ENCODE results near the gene SFMBT1. TPM values are rescaled to one million over a fixed set of nuclear protein-coding genes. Genes with fewer than 3 reads are reported as not detected.
A peak's percentile ranks its signal among the peaks of the same experiment; 100 is the strongest.

SFMBT1 gene
- total RNA-seq, 1 experiment from 2014 or later, result 11.8 TPM

DNA sequence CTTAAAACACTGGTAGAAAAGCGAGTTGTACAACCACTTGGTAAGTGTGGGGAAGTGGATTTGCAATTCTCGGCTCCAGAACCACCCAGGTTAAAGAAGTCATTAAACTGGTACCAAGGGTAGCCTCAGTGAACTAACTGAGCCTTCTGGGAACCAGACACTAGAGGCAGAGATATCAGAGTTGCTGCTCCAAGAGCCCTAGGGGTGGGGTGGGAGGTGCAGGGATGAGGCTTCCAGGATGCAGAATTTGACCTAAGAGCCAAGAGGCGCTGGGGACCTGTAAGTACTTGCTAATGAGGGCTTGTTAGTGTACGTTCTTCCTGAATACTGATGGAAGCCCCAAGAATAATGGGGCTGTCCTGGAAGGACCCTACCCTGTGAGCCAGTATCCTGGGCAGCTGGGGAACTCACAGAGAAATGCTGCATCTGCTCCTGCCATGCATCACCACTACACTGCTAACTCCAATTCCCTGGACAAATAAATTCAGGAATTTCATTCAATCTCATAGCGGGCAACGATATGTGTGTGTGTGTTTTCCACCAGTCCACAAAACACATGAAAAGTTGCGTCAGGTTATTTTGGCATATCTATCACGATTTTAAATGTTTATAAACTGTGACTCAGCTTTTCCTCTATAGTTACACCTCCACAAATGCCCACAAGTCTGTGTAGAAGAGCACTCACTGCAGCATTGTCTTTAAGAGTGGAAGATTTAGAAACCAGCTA lies 172.3 kb downstream of the SFMBT1 start:
- no TSS peak for BruUV-seq (replicated peaks)
- Mint-ChIP-seq H3K4me3 (ENCODE audit: unreplicated experiment) (no peak overlapping the region), H3K27ac (ENCODE audit: low read depth, unreplicated experiment) (no peak overlapping the region), H3K36me3 (ENCODE audit: insufficient read depth, unreplicated experiment) (no peaks in the 10 kb centered on the region), H3K4me1 (ENCODE audit: insufficient read depth, unreplicated experiment) (peaks cover 7% of the 10 kb centered on the region), H3K9me3 (ENCODE audit: unreplicated experiment) (no peaks in the 10 kb centered on the region), H3K27me3 (ENCODE audit: insufficient read depth, unreplicated experiment) (no peaks in the 10 kb centered on the region)
- DNase-seq (ENCODE audit: unreplicated experiment), result peak; percentile 49
- POLR2A ChIA-PET, result no interaction called here
- TF ChIP-seq, protein P1, sequence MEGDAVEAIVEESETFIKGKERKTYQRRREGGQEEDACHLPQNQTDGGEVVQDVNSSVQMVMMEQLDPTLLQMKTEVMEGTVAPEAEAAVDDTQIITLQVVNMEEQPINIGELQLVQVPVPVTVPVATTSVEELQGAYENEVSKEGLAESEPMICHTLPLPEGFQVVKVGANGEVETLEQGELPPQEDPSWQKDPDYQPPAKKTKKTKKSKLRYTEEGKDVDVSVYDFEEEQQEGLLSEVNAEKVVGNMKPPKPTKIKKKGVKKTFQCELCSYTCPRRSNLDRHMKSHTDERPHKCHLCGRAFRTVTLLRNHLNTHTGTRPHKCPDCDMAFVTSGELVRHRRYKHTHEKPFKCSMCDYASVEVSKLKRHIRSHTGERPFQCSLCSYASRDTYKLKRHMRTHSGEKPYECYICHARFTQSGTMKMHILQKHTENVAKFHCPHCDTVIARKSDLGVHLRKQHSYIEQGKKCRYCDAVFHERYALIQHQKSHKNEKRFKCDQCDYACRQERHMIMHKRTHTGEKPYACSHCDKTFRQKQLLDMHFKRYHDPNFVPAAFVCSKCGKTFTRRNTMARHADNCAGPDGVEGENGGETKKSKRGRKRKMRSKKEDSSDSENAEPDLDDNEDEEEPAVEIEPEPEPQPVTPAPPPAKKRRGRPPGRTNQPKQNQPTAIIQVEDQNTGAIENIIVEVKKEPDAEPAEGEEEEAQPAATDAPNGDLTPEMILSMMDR (IDR thresholded peaks at IDR 0.05; ENCODE audit: unreplicated experiment), result no peak
- CTCF ChIA-PET, result interaction anchor here (0.6 to 0.8 kb wide), 2 partner anchors 413 to 1033 kb away, joined by 3 to 6 read pairs; no protein-coding TSS in a partner anchor
- intact Hi-C loops (cut with micrococcal nuclease), result no loop called here

DNA sequence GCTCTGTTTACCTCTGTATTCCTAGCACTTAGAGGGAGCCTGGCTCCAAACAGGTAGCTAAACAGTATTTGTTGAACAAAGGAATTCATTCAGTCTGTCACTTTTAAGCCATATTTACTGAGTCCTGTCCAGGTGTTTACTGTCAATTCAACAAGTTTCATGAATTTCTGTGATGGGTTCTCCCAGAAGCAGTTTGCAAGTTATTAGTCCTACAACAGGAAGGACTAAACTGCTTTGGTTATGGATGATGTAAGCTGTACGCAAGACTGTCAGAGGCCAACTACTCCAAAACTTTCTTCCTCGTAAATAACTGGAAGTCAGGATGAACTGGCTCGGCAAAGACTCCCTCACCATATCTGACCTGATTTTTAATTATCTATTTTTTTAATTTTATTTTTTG lies 173.6 kb downstream of the SFMBT1 start:
- peaks cover 7% of the 10 kb centered on the region for H3K4me1 Mint-ChIP-seq (ENCODE audit: insufficient read depth, unreplicated experiment)
- intact Hi-C loops (cut with micrococcal nuclease), result no loop called here
- DNase-seq (ENCODE audit: unreplicated experiment), result no peak
- H3K27me3 Mint-ChIP-seq (ENCODE audit: insufficient read depth, unreplicated experiment), result no peaks in the 10 kb centered on the region
- BruUV-seq (replicated peaks), result no TSS peak
- ChIA-PET POLR2A (no interaction called here), CTCF (interaction anchor here (0.7 to 1.1 kb wide), 3 partner anchors 40 to 292 kb away, joined by 3 to 4 read pairs (median 3); no protein-coding TSS in a partner anchor)
- no peaks in the 10 kb centered on the region for H3K9me3 Mint-ChIP-seq (ENCODE audit: unreplicated experiment)
- H3K4me3 Mint-ChIP-seq (ENCODE audit: unreplicated experiment), result no peak overlapping the region
- no peaks in the 10 kb centered on the region for H3K36me3 Mint-ChIP-seq (ENCODE audit: insufficient read depth, unreplicated experiment)
- H3K27ac Mint-ChIP-seq (ENCODE audit: low read depth, unreplicated experiment), result no peak overlapping the region
- TF ChIP-seq, protein P1 (IDR thresholded peaks at IDR 0.05; ENCODE audit: unreplicated experiment), result no peak

DNA sequence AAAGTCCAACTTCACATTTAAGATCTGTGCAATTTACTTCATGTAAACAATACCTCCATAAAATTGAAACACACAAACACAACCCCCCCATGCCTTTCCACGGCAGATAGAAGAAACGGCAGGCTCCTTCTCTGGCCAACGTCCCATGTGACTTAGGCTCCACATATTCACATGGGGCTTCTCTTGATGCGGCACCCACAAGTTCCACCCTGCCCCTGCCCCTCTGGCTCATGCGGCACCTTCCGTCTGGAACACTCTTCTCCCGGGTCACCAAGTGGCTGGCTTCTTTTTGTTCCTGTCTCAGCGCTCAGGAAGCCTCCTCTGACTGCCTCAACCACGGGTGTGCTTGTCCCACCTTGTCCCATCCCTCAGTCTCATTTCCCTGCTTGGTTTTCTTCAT lies 174.1 kb downstream of the SFMBT1 start:
- H3K9me3 Mint-ChIP-seq (ENCODE audit: unreplicated experiment), result no peaks in the 10 kb centered on the region
- CTCF ChIA-PET, result interaction anchor here (0.7 to 1.1 kb wide), 2 partner anchors 63 to 292 kb away, joined by 3 to 4 read pairs; no protein-coding TSS in a partner anchor
- BruUV-seq (replicated peaks), result no TSS peak
- H3K4me3 Mint-ChIP-seq (ENCODE audit: unreplicated experiment), result no peak overlapping the region
- H3K27me3 Mint-ChIP-seq (ENCODE audit: insufficient read depth, unreplicated experiment), result no peaks in the 10 kb centered on the region
- DNase-seq (ENCODE audit: unreplicated experiment), result no peak
- TF ChIP-seq, protein P1 (IDR thresholded peaks at IDR 0.05; ENCODE audit: unreplicated experiment), result no peak
- no peak overlapping the region for H3K27ac Mint-ChIP-seq (ENCODE audit: low read depth, unreplicated experiment)
- peaks cover 7% of the 10 kb centered on the region for H3K4me1 Mint-ChIP-seq (ENCODE audit: insufficient read depth, unreplicated experiment)
- no peaks in the 10 kb centered on the region for H3K36me3 Mint-ChIP-seq (ENCODE audit: insufficient read depth, unreplicated experiment)
- intact Hi-C loops (cut with micrococcal nuclease), result no loop called here
- POLR2A ChIA-PET, result no interaction called here

DNA sequence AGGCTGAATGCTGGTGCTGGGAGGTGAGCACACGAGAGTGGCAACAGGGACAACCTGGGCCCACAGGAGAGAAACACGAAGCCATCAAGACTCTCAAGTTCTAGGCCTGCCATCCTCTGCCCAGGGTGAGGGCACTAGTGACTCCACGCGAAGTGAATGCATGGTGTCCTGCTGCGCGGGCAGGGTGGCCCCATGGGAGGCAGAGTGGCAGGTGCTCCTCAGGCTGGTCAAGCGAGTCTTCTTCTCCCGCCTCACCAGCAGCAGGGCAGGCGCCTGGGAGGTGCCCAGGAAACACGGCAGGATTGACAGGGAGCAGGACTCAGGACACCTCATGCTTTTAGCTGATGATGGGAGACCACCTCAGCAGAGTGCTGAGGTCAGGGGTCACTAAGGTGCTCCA lies 175.4 kb downstream of the SFMBT1 start:
- Mint-ChIP-seq H3K36me3 (ENCODE audit: insufficient read depth, unreplicated experiment) (no peaks in the 10 kb centered on the region), H3K9me3 (ENCODE audit: unreplicated experiment) (no peaks in the 10 kb centered on the region), H3K27ac (ENCODE audit: low read depth, unreplicated experiment) (no peak overlapping the region), H3K27me3 (ENCODE audit: insufficient read depth, unreplicated experiment) (no peaks in the 10 kb centered on the region), H3K4me3 (ENCODE audit: unreplicated experiment) (no peak overlapping the region), H3K4me1 (ENCODE audit: insufficient read depth, unreplicated experiment) (peaks cover 7% of the 10 kb centered on the region)
- intact Hi-C loops (cut with micrococcal nuclease), result no loop called here
- TF ChIP-seq, protein P1 (IDR thresholded peaks at IDR 0.05; ENCODE audit: unreplicated experiment), result no peak
- POLR2A ChIA-PET, result no interaction called here
- DNase-seq (ENCODE audit: unreplicated experiment), result no peak
- BruUV-seq (replicated peaks), result no TSS peak
- CTCF ChIA-PET, result interaction anchor here (0.7 to 1.3 kb wide), 3 partner anchors 12 to 20 kb away, joined by 3 read pairs; no protein-coding TSS in a partner anchor

All from MCF 10A (cell line).